Amniotic epithelial cell (primary cell): ENCODE data around the gene F2RL2.
"Not testable (repeated sequence)": the region's sequence is repeated elsewhere in the genome, so short reads cannot be mapped to it uniquely, and the experiment has no call there.

Experiments used
- DNase-seq: peaks from one replicate; pipeline ENCODE4 v3.0.0-alpha.2; 2010; ENCODE audit warnings: low read depth

Gene F2RL2

GRCh38 chr5:76620166-76620565 is 3.0 kb downstream of the F2RL2 start:
- DNase-seq, result no peak

DNA sequence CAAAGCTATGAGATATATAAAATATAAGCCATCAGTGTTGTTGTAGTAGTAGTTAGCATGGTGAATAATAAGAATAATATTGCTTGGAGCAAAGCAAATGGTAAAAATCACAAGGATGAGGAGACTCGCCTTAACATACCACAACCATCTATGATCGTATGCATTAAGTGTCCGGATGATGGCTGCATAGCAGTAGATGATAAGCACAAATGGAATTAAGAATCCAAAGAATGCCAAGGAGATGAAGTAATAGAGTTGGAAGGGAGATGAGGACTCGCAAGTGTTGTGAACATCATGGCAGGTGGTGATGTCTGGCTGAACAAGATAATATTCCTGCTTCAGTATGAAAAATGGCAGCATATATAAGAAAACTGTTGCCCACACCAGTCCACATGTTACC is 5.5 kb downstream of the F2RL2 start:
- peak; percentile 60 for DNase-seq

GRCh38 chr5:76617229-76617628 is 6.0 kb downstream of the F2RL2 start:
- DNase-seq, result no peak

- DNase-seq, result no peak
Observed at GRCh38 chr5:76616206-76616605, 7.0 kb downstream of the F2RL2 start.

DNA sequence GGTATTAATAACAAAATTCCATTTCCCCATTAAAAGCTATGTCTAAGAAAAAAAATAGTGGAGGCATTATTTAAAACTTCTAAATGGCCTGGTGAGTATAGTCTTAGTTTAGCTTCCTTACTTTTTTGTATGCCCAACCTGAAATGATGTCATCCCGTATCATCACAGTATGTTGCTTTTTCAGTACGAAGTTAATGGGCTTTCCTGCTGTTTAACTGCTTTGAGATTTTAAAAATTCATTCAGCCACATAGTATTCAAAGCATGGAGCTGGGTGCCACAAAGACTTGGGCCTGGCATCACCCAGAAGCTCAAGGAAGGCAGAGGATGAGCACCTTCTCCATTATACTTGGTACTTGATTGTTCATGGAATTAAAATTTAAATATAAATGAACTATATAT is 7.4 kb downstream of the F2RL2 start:
- DNase-seq, result no peak

GRCh38 chr5:76612942-76613341 is 10.3 kb downstream of the F2RL2 start:
- no peak for DNase-seq

- no peak for DNase-seq
Observed at GRCh38 chr5:76610196-76610595, 13.0 kb downstream of the F2RL2 start.

DNA sequence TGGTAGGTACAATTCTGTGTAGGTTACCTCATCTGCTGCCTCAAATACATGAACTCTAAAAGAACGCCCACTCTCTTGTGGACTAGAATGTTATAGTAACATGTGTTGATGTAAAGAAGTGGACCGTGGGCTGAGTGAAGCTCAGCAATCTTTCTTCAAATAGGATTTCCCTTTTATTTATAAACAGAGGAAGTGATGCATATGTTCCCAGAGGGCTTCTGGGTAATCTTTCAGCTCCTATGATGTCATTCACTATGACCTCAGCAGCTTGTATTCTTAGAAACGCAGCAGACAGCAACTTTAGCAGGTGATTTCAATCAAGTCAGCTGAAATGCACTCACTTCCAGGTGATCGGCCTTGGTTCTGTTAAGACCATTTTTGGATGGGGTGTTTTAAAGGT is 14.4 kb downstream of the F2RL2 start:
- peak; percentile 51 for DNase-seq

DNA sequence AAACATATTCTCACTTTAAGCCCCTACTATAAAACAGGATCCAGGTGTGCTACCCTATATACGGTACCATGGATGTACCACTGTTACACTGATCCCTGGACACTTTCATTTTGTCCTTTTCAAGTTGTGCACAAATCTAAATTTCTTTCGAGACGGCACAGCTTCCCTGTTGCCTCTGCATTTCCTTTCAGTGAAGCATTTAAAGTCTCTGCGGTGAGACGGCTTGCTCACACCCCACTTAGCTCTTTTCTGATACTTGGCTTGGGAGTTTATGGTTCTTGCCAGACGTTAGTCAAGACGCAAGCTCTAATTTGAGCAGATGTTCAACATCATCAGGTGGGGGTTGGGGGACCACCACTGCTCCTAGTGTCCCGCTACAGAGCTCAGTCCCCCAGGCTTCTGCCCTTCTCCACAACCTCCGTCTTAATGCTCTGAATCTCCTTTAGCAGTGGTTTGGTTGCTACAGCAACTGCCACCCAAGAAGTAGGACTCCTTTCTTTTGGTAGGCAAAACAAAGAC is 15.8 kb downstream of the F2RL2 start:
- no peak for DNase-seq

GRCh38 chr5:76606701-76607100 is 16.5 kb downstream of the F2RL2 start:
- DNase-seq, result no peak

- DNase-seq, result no peak
Observed at GRCh38 chr5:76604838-76605237, 18.4 kb downstream of the F2RL2 start.

DNA sequence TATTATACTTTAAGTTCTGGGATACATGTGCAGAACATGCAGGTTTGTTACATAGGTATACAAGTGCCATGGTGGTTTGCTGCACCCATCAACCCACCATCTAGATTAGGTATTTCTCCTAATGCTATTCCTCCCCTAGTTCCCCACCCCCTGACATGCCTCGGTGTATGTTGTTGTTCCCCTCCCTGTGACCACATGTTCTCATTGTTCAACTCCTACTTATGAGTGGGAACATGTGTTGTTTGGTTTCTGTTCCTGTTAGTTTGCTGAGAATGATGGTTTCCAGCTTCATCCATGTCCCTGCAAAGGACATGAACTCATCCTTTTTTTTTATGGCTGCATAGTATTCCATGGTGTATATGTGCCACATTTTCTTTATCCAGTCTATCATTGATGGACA is 19.2 kb downstream of the F2RL2 start:
- DNase-seq, result not testable (repeated sequence)

DNA sequence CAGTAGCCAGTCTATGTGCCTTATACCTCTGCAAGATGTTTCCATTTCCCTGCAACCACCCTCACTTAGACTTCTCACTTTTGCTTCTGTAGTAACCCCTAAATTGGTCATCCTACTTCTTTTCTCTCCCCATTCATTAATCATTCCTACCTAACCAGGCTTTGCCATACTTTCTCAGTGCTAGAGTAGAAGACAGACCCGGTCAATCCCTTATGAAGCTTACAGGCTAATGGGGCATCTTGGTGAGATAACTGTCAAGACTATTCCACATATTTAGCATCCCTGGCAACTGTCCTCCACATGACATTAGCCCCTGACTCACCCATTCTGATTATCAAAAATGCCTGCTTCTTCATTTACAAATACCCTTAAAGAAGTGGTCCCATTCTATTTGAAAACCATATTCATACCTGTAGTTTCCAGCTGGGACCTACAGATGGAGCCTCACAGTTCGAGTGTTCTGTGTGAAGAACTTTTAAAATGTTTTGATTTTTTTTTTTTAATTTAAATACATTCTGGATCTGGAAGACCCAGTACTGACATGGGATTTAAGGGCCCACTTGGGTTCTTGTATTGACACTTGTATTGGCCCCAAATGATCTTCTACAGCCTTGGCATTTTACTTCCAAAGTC is 21.0 kb downstream of the F2RL2 start:
- no peak for DNase-seq

DNA sequence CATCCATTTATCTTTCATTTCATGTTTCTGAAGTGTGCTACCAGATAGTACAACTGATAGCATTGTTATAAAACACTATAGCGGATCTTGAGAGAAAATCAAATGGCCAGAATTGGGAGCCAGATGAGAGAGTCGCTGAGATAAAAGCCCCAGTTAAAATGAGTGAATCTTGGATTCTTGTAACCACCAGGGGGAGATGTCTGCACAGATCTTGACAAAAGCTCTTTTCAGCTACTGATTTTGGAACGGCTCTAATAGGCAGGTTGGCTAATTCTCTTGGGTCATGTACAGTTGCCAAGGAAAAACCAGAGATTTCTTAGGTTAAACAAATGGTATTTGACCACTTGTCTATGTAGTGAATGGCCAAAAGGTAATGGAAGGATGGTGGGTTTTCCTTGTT is 21.7 kb downstream of the F2RL2 start:
- DNase-seq, result peak; percentile 58

DNA sequence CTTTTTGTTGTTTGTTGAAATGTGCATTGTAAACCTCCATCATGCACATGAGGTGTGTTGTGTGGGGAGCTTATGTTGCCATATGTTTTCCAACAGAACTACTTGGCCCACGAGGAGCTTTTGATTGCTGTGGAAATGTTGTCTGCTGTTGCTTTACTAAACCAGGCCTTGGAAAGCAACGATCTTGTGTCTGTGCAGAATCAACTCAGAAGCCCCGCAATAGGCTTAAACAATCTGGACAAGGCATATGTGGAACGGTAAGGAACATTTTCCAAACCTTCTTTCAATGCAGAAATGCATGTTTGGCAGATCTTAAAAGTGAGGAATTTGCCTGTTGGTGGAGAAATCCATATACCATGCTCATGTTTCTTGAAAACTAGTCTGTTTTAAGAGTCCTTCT is 22.5 kb downstream of the F2RL2 start:
- DNase-seq, result no peak

- DNase-seq, result no peak
Observed at GRCh38 chr5:76598531-76598930, 24.7 kb downstream of the F2RL2 start.

- DNase-seq, result no peak
Observed at GRCh38 chr5:76595755-76596481, 27.3 kb downstream of the F2RL2 start.

- no peak for DNase-seq
Observed at GRCh38 chr5:76594107-76594506, 29.1 kb downstream of the F2RL2 start.

DNA sequence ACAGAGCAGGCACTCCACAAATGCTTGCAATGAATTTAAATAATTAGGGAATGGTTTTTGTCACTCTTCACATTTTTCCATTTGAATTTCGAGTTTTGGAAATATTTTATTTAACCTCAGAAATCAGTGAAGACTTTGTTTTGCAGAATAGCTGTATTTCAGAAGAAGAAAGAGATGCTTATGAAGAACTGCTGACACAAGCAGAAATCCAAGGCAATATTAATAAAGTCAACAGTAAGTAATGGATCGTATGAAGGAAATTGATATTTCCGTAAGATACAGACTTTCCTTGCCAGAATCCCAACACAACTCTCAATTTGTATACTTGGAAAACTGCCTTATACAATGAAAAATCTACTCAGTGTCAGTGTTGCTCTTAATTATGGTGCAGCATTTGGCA is 30.5 kb downstream of the F2RL2 start:
- DNase-seq, result no peak

GRCh38 chr5:76591366-76591765 is 31.8 kb downstream of the F2RL2 start:
- DNase-seq, result no peak

GRCh38 chr5:76590027-76590426 is 33.2 kb downstream of the F2RL2 start:
- no peak for DNase-seq

DNA sequence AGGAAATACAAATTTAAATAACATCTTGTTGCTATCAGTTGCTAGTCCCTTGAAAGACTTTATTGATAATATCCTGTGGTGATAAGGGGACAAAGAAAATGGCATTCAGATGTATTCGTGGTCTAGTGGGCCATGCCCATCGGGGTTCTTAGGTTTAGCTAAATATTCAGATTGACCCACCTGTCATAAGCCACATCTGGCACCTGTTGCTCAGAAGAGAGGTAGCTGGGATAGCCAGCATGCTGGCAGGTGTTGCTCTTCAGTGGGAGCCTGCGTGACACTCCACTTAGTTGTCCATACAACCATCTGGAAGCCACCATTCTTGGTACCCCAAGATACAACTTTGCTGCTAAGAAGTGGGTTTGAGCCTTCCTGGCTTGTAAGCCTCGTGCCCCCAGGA is 36.7 kb downstream of the F2RL2 start:
- no peak for DNase-seq

- no peak for DNase-seq
Observed at GRCh38 chr5:76585783-76586217, 37.4 kb downstream of the F2RL2 start.
